Measurements from ENCODE around the gene HLA-DMB.

Gene HLA-DMB

GRCh38 chr6:32976334-32977069, 35.7 kb upstream of the HLA-DMB start:
- Histone ChIP-seq H3K4me3 (replicated peaks; ENCODE audit: insufficient read depth, low read length) (no peak overlapping the region), H3K27me3 (ENCODE audit: insufficient read depth, poor library complexity, severe bottlenecking) (no peaks in the 10 kb centered on the region), H3K27ac (replicated peaks) (no peak overlapping the region)
- TF ChIP-seq, protein P1, sequence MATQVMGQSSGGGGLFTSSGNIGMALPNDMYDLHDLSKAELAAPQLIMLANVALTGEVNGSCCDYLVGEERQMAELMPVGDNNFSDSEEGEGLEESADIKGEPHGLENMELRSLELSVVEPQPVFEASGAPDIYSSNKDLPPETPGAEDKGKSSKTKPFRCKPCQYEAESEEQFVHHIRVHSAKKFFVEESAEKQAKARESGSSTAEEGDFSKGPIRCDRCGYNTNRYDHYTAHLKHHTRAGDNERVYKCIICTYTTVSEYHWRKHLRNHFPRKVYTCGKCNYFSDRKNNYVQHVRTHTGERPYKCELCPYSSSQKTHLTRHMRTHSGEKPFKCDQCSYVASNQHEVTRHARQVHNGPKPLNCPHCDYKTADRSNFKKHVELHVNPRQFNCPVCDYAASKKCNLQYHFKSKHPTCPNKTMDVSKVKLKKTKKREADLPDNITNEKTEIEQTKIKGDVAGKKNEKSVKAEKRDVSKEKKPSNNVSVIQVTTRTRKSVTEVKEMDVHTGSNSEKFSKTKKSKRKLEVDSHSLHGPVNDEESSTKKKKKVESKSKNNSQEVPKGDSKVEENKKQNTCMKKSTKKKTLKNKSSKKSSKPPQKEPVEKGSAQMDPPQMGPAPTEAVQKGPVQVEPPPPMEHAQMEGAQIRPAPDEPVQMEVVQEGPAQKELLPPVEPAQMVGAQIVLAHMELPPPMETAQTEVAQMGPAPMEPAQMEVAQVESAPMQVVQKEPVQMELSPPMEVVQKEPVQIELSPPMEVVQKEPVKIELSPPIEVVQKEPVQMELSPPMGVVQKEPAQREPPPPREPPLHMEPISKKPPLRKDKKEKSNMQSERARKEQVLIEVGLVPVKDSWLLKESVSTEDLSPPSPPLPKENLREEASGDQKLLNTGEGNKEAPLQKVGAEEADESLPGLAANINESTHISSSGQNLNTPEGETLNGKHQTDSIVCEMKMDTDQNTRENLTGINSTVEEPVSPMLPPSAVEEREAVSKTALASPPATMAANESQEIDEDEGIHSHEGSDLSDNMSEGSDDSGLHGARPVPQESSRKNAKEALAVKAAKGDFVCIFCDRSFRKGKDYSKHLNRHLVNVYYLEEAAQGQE (IDR thresholded peaks at IDR 0.05; ENCODE audit: insufficient replicate concordance, low read depth): no peak
- TF ChIP-seq POLR2AphosphoS5 (IDR thresholded peaks at IDR 0.05; ENCODE audit: low read depth): no peak
- TF ChIP-seq GABPA (IDR thresholded peaks at IDR 0.05; ENCODE audit: low read depth): no peak
- no peak for TF ChIP-seq SPI1 (IDR thresholded peaks at IDR 0.05; ENCODE audit: borderline replicate concordance, low read depth)
- no peak for TF ChIP-seq CTCF (IDR thresholded peaks at IDR 0.05; ENCODE audit: insufficient read depth, low read length)
- DNase-seq (ENCODE audit: low read depth in 1 of 2, low spot score in 1 of 2): peak in 1 of 2 experiments; percentile 44

- no peak overlapping the region for H3K4me3 ChIP-seq (replicated peaks; ENCODE audit: insufficient read depth, low read length)
- H3K27ac ChIP-seq (replicated peaks): no peak overlapping the region
- no peak for DNase-seq (ENCODE audit: low read depth in 1 of 2, low spot score in 1 of 2)
- H3K27me3 ChIP-seq (ENCODE audit: insufficient read depth, poor library complexity, severe bottlenecking): no peaks in the 10 kb centered on the region
- TF ChIP-seq POLR2AphosphoS5 (IDR thresholded peaks at IDR 0.05; ENCODE audit: low read depth) (no peak), CTCF (IDR thresholded peaks at IDR 0.05; ENCODE audit: insufficient read depth, low read length) (no peak), GABPA (IDR thresholded peaks at IDR 0.05; ENCODE audit: low read depth) (no peak), SPI1 (IDR thresholded peaks at IDR 0.05; ENCODE audit: borderline replicate concordance, low read depth) (no peak)
- TF ChIP-seq, protein P1 (IDR thresholded peaks at IDR 0.05; ENCODE audit: insufficient replicate concordance, low read depth): no peak
Measured at GRCh38 chr6:32975886-32976285, 35.1 kb upstream of the HLA-DMB start.

- Histone ChIP-seq H3K27me3 (ENCODE audit: insufficient read depth, poor library complexity, severe bottlenecking) (no peaks in the 10 kb centered on the region), H3K27ac (replicated peaks) (no peak overlapping the region), H3K4me3 (replicated peaks; ENCODE audit: insufficient read depth, low read length) (peak overlapping the region; percentile 84)
- peak in 1 of 2 experiments; percentile 50 for DNase-seq (ENCODE audit: low read depth in 1 of 2, low spot score in 1 of 2)
- TF ChIP-seq POLR2AphosphoS5 (IDR thresholded peaks at IDR 0.05; ENCODE audit: low read depth) (peak; percentile 36; the same call in 1 of the 2 replicates), GABPA (IDR thresholded peaks at IDR 0.05; ENCODE audit: low read depth) (no peak)
Measured at GRCh38 chr6:32974541-32975308, 33.9 kb upstream of the HLA-DMB start.

DNA sequence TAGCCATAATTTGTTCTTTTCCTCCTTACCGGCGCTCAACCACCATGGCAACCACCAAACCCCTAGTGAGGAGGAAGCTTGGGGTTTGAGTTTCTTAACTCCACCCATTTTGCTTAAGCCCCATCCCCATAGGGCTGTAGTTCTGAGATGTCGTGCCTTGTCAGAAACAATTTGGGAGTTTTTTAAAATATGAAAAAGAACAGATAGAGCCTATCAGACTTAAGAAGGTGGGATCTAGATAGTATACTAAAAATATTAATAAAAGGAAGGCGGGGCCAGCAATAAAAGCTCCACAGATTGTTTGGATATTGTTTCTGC, 33.1 kb upstream of the HLA-DMB start:
- TF ChIP-seq GABPA (IDR thresholded peaks at IDR 0.05; ENCODE audit: low read depth) (no peak), POLR2AphosphoS5 (IDR thresholded peaks at IDR 0.05; ENCODE audit: low read depth) (no peak), SPI1 (IDR thresholded peaks at IDR 0.05; ENCODE audit: borderline replicate concordance, low read depth) (no peak)
- TF ChIP-seq, protein P1 (IDR thresholded peaks at IDR 0.05; ENCODE audit: insufficient replicate concordance, low read depth): no peak
- H3K27ac ChIP-seq (replicated peaks): peak overlapping the region; percentile 82
- DNase-seq (ENCODE audit: low read depth in 1 of 2, low spot score in 1 of 2): peak; percentile 48 to 56
- H3K27me3 ChIP-seq (ENCODE audit: insufficient read depth, poor library complexity, severe bottlenecking): no peaks in the 10 kb centered on the region
- peak overlapping the region; percentile 84 for H3K4me3 ChIP-seq (replicated peaks; ENCODE audit: insufficient read depth, low read length)
